ENCODE results near the gene CACNB1.
A peak's percentile ranks its signal among the peaks of the same experiment; 100 is the strongest.
"Not testable (repeated sequence)": the region's sequence is repeated elsewhere in the genome, so short reads cannot be mapped to it uniquely, and the experiment has no call there.

CACNB1 gene

DNA sequence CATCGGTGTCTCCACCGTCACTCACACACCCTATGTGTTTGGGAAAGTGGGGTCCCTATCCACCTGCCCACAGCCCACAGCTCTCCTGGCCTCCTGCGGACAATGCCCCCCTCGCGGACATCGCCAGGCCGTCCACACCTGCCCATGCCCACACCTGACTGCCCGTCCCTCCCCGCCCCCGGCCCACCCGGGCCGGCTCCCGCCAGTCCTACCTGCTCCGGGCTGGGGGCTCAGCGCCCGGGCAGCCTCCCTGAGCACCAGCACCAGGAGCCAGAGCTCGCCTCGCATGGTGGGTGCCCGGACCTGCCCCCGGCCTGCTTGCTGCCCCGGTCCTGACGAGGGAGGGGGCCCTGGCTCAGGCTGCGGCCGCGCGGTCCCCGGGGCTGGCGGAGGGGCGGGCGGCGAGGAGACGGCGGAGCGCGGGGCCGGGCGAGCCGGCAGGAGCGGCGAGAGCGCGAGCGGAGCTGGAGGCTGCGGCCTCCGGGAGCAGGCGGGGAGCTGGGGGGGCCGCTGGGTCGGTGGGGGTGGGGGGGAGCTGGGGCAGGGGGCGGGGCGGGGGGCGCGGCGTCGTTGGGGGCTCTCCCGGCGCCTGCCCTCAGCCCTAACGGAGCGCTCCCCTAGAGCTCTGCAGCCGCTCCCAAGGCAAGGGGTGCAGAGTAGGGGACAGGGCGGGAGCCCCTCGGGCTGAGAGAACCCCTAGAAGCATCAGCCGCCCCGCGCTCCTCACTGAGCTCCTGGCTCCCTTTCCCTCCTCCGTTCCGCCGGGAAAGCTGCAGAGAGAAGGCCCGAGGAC is 46.1 kb downstream of the CACNB1 start, which contains the start of gene PLXDC1:
Gene PLXDC1 (minus strand): TSS at position 488 of the 793 bp plus-strand sequence. CDS start 200 bp downstream, at position 288.
- DNase-seq (ENCODE audit: low read depth), result no peak

- no peak for DNase-seq (ENCODE audit: low read depth)
These were observed 46.7 kb downstream of the CACNB1 start for GRCh38 chr17:39150795-39151149.

DNA sequence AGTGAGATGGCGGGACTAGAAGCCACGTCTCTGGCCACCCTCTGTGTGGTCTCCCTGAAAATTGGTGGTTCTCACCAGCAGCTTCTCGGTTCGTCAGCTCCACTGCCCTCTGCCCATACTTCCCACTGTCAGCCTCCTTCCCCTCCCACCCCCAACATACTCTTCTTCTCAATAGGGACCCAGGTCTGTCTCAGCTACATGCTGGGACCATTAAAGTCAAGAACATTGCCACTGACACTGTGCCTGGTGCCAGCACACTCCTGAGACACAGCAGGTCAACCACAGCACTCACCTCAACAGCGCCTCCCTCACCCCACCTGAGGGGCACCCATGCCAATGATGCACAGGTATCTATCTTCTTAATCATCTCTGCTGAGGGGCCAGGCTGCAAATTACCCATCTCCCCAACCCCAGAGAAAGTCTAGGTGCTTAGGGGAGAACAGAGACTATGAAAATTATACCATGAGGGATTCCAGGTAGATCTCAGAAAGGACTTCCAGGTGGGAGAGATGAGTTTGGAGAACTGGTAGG is 47.3 kb downstream of the CACNB1 start:
- DNase-seq (ENCODE audit: low read depth), result no peak

- DNase-seq (ENCODE audit: low read depth), result no peak
These were observed 50.0 kb downstream of the CACNB1 start for GRCh38 chr17:39147221-39148185.

GRCh38 chr17:39146273-39146672 is 51.2 kb downstream of the CACNB1 start:
- no peak for DNase-seq (ENCODE audit: low read depth)

DNA sequence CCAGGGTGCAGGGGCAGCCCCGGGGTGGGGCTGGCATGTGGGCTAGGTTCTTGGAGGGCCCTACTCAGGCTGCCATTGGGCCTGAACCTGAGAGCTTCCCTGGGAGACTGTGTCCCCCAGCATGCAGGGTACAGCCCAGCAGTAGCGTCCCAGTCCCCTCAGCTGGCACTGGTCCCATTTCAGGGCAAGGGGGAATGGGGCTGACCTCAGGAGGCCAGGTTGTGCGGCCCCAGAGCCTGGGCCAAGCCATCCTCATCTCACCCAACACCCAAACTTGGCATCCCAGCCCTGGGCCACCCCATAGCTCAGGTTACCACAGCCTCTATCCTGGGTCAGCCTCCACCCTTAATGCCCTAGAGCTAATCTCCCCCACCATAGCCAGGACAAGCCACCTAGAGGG is 52.3 kb downstream of the CACNB1 start:
- DNase-seq (ENCODE audit: low read depth), result no peak

DNA sequence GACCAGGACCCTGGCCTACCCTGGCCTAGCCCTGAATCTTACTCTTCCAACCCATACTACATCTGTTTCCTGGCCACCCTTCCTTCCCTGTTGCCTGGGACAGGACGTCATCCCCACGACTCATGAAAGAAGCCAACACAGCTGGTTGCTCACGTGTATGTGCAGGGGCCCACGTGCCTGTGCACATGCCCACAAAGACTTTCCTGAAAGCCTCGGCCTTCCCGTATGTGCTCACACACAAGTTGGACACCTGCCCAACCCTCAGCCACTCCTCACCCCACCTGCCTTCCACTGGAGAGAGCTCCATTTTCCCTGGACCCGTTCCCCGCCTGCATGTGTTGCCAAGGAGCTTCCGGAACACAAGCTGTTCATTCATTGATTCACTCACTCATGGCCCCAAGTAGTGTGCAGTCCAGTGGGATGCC is 53.0 kb downstream of the CACNB1 start:
- DNase-seq (ENCODE audit: low read depth), result peak; percentile 28

DNA sequence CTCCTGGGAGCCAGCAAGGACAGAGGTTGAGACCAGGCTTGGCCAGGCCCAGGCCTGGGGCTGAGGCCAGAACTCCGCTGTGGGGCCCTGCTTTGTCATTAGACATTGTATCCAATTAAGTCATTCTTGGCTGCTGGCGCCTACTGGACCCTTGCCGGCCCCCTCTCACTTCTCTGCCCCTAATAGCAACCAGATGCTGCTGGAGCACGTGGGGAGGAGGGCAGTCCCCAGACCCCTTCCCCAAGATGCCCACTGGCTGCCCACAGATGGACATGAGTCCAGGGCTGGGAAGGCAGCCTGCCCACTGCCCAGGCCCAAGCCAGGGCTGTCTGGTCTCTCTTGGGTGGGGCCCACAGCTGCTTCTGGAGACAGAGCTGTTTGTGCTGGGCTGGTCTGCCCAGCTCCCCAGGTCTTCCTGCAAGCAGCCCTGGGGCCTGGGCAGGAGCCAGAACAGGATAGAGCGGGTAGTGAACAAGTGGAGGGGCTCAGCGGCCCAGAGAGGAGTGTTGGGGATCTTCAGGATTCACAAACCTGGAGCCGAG is 53.8 kb downstream of the CACNB1 start:
- DNase-seq (ENCODE audit: low read depth), result no peak

DNA sequence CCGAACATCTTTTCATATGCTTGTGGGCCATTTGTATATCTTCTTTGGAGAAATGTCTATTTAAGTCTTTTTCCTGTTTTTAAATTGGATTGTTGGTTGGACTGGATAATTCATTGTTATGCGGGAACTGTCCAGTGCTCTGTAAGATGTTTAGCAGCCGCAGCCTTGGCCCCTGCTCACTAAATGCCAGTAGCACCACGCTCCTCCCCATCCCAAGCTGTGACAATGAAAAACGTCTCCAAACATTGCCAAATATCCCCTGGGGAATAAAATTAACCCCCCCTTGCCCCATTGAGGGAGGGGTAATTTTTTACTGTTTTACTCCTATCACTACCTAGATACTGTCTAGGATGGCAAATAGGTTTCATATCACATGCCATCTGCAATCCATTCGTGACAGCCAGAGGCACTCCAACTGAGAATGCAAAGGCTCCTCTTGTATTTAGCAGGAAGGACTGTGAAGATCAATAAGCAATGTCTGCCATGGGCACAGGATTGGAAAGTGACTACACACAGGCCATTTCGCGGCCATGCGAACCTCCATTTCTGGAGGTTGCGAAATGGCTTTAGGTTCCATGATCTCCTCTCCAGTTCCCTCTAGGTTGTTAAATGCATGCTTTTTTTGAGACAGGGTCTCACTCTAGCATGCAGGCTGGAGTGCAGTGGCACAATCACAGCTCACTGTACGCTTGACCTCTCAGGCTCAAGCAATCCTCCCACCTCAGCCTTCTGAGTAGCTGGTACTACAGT is 55.4 kb downstream of the CACNB1 start:
- DNase-seq (ENCODE audit: low read depth), result no peak

- no peak for DNase-seq (ENCODE audit: low read depth)
These were observed 56.2 kb downstream of the CACNB1 start for GRCh38 chr17:39141294-39141693.

- no peak for DNase-seq (ENCODE audit: low read depth)
These were observed 57.9 kb downstream of the CACNB1 start for GRCh38 chr17:39139561-39139960.

DNA sequence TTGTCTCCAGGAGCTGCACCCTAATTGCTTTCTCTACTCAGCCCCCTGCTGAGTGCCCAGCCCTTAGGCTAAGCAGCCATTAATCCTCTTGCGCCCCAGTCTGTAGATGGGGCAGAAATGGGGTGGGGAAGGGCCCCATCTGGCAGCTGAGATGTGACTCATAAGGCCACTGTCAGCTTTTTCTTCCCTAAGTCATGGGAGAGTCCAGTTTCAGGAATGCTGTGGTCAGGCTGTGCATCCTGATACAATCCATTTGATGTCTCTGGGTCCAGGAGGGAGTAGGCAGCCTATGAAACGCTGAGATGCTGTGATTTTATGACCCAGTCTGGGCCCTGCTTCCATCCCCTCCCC is 58.3 kb downstream of the CACNB1 start:
- DNase-seq (ENCODE audit: low read depth), result peak; percentile 60

GRCh38 chr17:39138431-39139160 is 58.9 kb downstream of the CACNB1 start:
- no peak for DNase-seq (ENCODE audit: low read depth)

- DNase-seq (ENCODE audit: low read depth), result no peak
These were observed 62.6 kb downstream of the CACNB1 start for GRCh38 chr17:39134878-39135277.

- DNase-seq (ENCODE audit: low read depth), result no peak
These were observed 65.3 kb downstream of the CACNB1 start for GRCh38 chr17:39132192-39132610.

GRCh38 chr17:39131616-39132015 is 65.9 kb downstream of the CACNB1 start:
- DNase-seq (ENCODE audit: low read depth), result no peak

GRCh38 chr17:39130205-39130604 is 67.3 kb downstream of the CACNB1 start:
- no peak for DNase-seq (ENCODE audit: low read depth)

DNA sequence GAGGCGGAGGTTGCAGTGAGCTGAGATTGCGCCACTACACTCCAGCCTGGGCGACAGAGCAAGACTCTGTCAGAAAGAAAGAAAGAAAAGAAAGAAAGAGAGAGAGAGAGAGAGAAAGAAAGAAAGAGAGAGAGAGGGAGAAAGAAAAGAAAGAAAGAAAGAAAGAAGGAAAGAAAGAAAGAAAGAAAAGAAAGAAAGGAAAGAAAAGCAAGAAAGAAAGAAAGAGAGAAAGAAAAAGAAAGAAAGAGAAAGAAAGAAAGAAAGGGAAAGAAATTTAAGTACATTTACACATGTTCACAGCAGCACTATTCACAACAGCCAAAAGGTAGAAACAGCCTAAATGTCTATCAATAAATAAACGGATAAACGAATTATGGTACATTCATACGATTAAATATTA is 67.9 kb downstream of the CACNB1 start:
- not testable (repeated sequence) for DNase-seq (ENCODE audit: low read depth)

DNA sequence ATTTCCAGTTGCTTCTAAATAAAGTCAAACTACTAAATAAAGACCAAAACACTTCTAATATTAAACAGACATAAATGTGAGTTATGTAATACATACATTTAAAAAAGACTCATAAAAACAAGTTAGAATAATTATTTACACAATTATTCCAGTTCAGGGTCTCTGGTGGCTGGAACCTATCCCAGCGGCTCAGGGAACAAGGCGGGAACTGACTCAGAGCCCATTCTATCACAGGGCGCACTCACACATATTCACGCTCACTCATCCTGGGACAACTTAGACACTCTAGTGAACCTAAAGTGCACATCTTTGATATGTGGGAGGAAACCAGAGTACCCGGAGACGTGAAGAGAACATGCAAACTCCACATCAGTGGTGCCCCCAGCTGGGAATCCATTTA is 71.0 kb downstream of the CACNB1 start:
- no peak for DNase-seq (ENCODE audit: low read depth)

DNA sequence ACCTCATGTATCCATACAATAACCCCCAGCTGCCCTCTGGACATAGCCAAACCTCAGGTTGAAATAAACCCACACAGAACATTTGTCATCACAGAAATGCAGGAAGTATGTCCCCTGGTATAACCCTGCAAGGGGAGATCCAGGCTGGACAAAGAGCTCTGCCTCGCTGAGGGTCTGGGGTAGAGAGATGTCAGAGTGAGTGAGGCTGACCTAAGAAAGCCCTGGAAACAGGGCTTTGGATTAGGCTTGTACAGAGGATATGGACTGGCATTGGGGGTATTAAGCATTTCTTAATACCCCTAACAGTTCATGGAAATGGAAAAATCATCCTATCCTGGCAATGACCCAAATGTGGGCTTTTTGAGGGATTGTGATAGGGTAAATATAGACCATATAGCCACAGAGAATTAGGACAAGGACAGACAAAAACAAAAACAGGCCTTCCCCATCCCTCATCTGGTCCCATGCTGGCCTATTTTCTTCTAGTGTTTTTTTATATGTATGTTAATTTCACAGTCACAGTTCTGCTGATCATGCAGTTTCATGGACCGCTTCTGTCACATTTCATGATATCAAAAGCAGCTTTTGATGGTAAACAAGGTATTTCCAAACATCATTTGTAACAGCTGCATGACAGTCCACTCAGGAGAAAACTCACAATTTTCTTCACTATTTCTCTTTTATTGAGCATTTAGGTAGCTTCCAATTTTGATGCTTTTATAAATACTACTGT is 72.2 kb downstream of the CACNB1 start:
- DNase-seq (ENCODE audit: low read depth), result no peak

All from non-pigmented ciliary epithelial cell (primary cell).